H1 (cell line): ENCODE measurements around the gene NCOA1. TPM values are rescaled to one million over a fixed set of nuclear protein-coding genes. Genes with fewer than 3 reads are reported as not detected.

Experiments used
- CTCF ChIA-PET: fragments of 300-600 bp; sonication (Branson Sonifier 250); formaldehyde crosslinking; loops from one replicate; lab custom pipeline; 2021; ENCODE audit not compliant: partially characterized antibody; lab: Charles Lee
- POLR2A ChIA-PET: fragments of 300-600 bp; sonication (Branson Sonifier 250); formaldehyde crosslinking; loops from one replicate; lab custom pipeline; 2021; ENCODE audit warnings: inconsistent platforms; ENCODE audit not compliant: partially characterized antibody; lab: Charles Lee
- DNase-seq, 2 experiments: peaks; one replicate each; pipeline versions ENCODE4 v3.0.0 to v3.0.0-alpha.2; 2010 to 2022; ENCODE audit warnings: low spot score in 2 of 2, low read depth in 1 of 2, mixed read lengths in 1 of 2
- FAIRE-seq: peaks from 2 replicates; lab custom pipeline; 2011; peaks lifted over from hg19 to GRCh38; lab: Jason Lieb, UNC
- H2AFZ ChIP-seq: 2 replicates; pipeline ENCODE4 v1.8.1; 2012; ENCODE audit warnings: low read length, inconsistent platforms
- H2AK5ac ChIP-seq: 2 replicates; pipeline ENCODE4 v1.6.1; 2013; ENCODE audit warnings: low read depth, low read length
- H2BK120ac ChIP-seq: replicated peaks from 2 replicates; pipeline ENCODE3; 2013; ENCODE audit warnings: low read depth, low read length, inconsistent platforms
- H2BK12ac ChIP-seq: 2 replicates; pipeline ENCODE4 v1.6.1; 2013; ENCODE audit warnings: low read depth, low read length
- H2BK15ac ChIP-seq: 2 replicates; pipeline ENCODE4 v1.6.1; 2013; ENCODE audit warnings: low read length
- H2BK20ac ChIP-seq: 2 replicates; pipeline ENCODE4 v1.6.1; 2013; ENCODE audit warnings: low read length
- H2BK5ac ChIP-seq: 2 replicates; pipeline ENCODE4 v1.6.1; 2013; ENCODE audit warnings: low read depth, low read length
- H3K14ac ChIP-seq: 2 replicates; pipeline ENCODE4 v1.6.1; 2013; ENCODE audit warnings: inconsistent platforms; ENCODE audit not compliant: insufficient read length
- H3K18ac ChIP-seq: 2 replicates; pipeline ENCODE4 v1.6.1; 2013; ENCODE audit warnings: low read length; ENCODE audit errors: extremely low read depth
- H3K23ac ChIP-seq: 2 replicates; pipeline ENCODE4 v1.6.1; 2013; ENCODE audit warnings: inconsistent platforms; ENCODE audit not compliant: insufficient read length
- H3K23me2 ChIP-seq: 2 replicates; pipeline ENCODE4 v1.6.1; 2013; ENCODE audit warnings: low read depth, low read length
- H3K27ac ChIP-seq: 2 replicates; pipeline ENCODE4 v1.6.1; 2011; ENCODE audit warnings: low read depth, low read length, inconsistent platforms
- H3K27me3 ChIP-seq, 4 experiments: replicated peaks in 1 of 4; 1 replicate in 1 of 4; 2 replicates in 3 of 4; pipeline versions ENCODE4 v1.6.1 to v1.8.1; 2011 to 2013; ENCODE audit warnings: low read length in 3 of 4, mild to moderate bottlenecking in 3 of 4, inconsistent platforms in 2 of 4, mixed read lengths in 2 of 4, moderate library complexity in 1 of 4; ENCODE audit not compliant: control insufficient read depth in 3 of 4, insufficient read depth in 3 of 4; ENCODE audit errors: extremely low read depth in 1 of 4
- H3K36me3 ChIP-seq, 4 experiments: 2 replicates each; pipeline versions ENCODE4 v1.6.1 to v1.8.1; 2011 to 2013; ENCODE audit warnings: mild to moderate bottlenecking in 4 of 4, low read length in 3 of 4, moderate library complexity in 2 of 4, control low read depth in 1 of 4, inconsistent platforms in 1 of 4; ENCODE audit not compliant: insufficient read depth in 4 of 4, control insufficient read depth in 2 of 4
- H3K4ac ChIP-seq: replicated peaks from 2 replicates; pipeline ENCODE3; 2013; ENCODE audit warnings: low read length, low read depth, mixed read lengths, inconsistent platforms; ENCODE audit not compliant: insufficient read length
- H3K4me1 ChIP-seq, 4 experiments: replicated peaks in 1 of 4; 1 replicate in 1 of 4; 2 replicates in 3 of 4; pipeline versions ENCODE4 v1.6.1 to v1.8.1; 2011 to 2013; ENCODE audit warnings: low read length in 3 of 4, inconsistent platforms in 2 of 4, mixed read lengths in 1 of 4; ENCODE audit not compliant: insufficient read depth in 4 of 4, control insufficient read depth in 3 of 4
- H3K4me2 ChIP-seq, 2 experiments: 2 replicates each; pipeline versions ENCODE4 v1.6.1 to v1.8.1; 2011 to 2013; ENCODE audit warnings: low read depth in 2 of 2, low read length in 2 of 2, control low read depth in 1 of 2, inconsistent platforms in 1 of 2, mild to moderate bottlenecking in 1 of 2; ENCODE audit not compliant: insufficient read depth in 1 of 2
- H3K4me3 ChIP-seq, 4 experiments: fragments of 200-600, 300-600 bp in 1 of 4; sonication (generic), shearing (Covaris generic), sonication (Bioruptor Twin) in 1 of 4; 2 replicates each; pipeline versions ENCODE4 v1.5.1 to v1.8.1; 2011 to 2016; ENCODE audit warnings: low read length in 4 of 4, low read depth in 3 of 4, control low read depth in 2 of 4, inconsistent platforms in 2 of 4, mild to moderate bottlenecking in 2 of 4, mixed read lengths in 1 of 4, moderate library complexity in 1 of 4; ENCODE audit not compliant: insufficient read depth in 2 of 4; ENCODE audit errors: extremely low read depth in 1 of 4
- H3K56ac ChIP-seq: replicated peaks from 2 replicates; pipeline ENCODE3; 2013; ENCODE audit warnings: low read depth, mild to moderate bottlenecking, mixed read lengths, low read length, inconsistent platforms; ENCODE audit not compliant: insufficient read length
- H3K79me1 ChIP-seq: 2 replicates; pipeline ENCODE4 v1.6.1; 2013; ENCODE audit warnings: low read depth, low read length, control low read depth
- H3K79me2 ChIP-seq, 2 experiments: 2 replicates each; pipeline versions ENCODE4 v1.6.1 to v1.8.1; 2012 to 2013; ENCODE audit warnings: low read length in 2 of 2, mild to moderate bottlenecking in 2 of 2, inconsistent platforms in 1 of 2; ENCODE audit not compliant: insufficient read depth in 2 of 2, control insufficient read depth in 1 of 2
- H3K9ac ChIP-seq, 4 experiments: replicated peaks in 1 of 4; 1 replicate in 1 of 4; 2 replicates in 3 of 4; pipeline versions ENCODE4 v1.6.1 to v1.8.1; 2011 to 2013; ENCODE audit warnings: low read depth in 3 of 4, low read length in 3 of 4, control low read depth in 2 of 4, mild to moderate bottlenecking in 2 of 4, moderate library complexity in 2 of 4, inconsistent platforms in 1 of 4; ENCODE audit errors: extremely low read depth in 1 of 4
- H3K9me3 ChIP-seq, 2 experiments: 2 replicates each; pipeline versions ENCODE4 v1.6.1 to v1.8.1; 2012 to 2013; ENCODE audit warnings: mild to moderate bottlenecking in 2 of 2, moderate library complexity in 2 of 2, control low read depth in 1 of 2, inconsistent platforms in 1 of 2, low read depth in 1 of 2, low read length in 1 of 2, mixed read lengths in 1 of 2; ENCODE audit not compliant: insufficient read depth in 2 of 2
- H4K20me1 ChIP-seq, 2 experiments: replicated peaks in 1 of 2; 2 replicates each; pipeline versions ENCODE3 to v1.8.1; 2011 to 2013; ENCODE audit warnings: inconsistent platforms in 2 of 2, low read length in 2 of 2, mild to moderate bottlenecking in 1 of 2; ENCODE audit not compliant: insufficient read depth in 2 of 2, control insufficient read depth in 1 of 2
- H4K5ac ChIP-seq: 2 replicates; pipeline ENCODE4 v1.6.1; 2013; ENCODE audit warnings: low read length, low read depth, mixed read lengths, inconsistent platforms; ENCODE audit not compliant: insufficient read length
- H4K8ac ChIP-seq: 2 replicates; pipeline ENCODE4 v1.8.0; 2013; ENCODE audit warnings: mild to moderate bottlenecking, moderate library complexity, low read length, inconsistent platforms; ENCODE audit not compliant: insufficient read depth; ENCODE audit errors: extremely low read depth
- H4K91ac ChIP-seq: replicated peaks from 2 replicates; pipeline ENCODE3; 2013; ENCODE audit warnings: low read length, mixed read lengths, inconsistent platforms; ENCODE audit not compliant: insufficient read length
- CBX5 ChIP-seq: fragments of 300-800, 300-1000 bp; sonication (generic); IDR thresholded peaks from 2 replicates; pipeline ENCODE4 v1.7.1; 2016; ENCODE audit warnings: antibody characterized with exemption, low read length, low read depth
- CEBPB ChIP-seq: IDR thresholded peaks from 2 replicates; pipeline ENCODE4 v1.6.1; 2012; ENCODE audit warnings: low read depth, low read length
- EGR1 ChIP-seq: IDR thresholded peaks from 2 replicates; pipeline ENCODE4 v1.6.1; 2011; ENCODE audit warnings: low read depth, low read length, borderline replicate concordance
- EZH2 ChIP-seq: fragments of 200-600 bp; sonication (generic); IDR thresholded peaks from 2 replicates; pipeline ENCODE4 v1.7.1; 2012; ENCODE audit warnings: low read depth, mild to moderate bottlenecking, moderate library complexity, low read length, inconsistent platforms; ENCODE audit not compliant: severe bottlenecking
- GABPA ChIP-seq: IDR thresholded peaks from 2 replicates; pipeline ENCODE4 v1.6.1; 2011; ENCODE audit warnings: mild to moderate bottlenecking, low read length, moderate library complexity, borderline replicate concordance; ENCODE audit not compliant: insufficient read depth
- GTF2F1 ChIP-seq: IDR thresholded peaks from 2 replicates; pipeline ENCODE4 v1.6.1; 2012; ENCODE audit warnings: low read depth, low read length, improper control_type of control experiment, borderline replicate concordance
- JUN ChIP-seq: IDR thresholded peaks from 2 replicates; pipeline ENCODE4 v1.6.1; 2011; ENCODE audit warnings: low read depth, mild to moderate bottlenecking, improper control_type of control experiment, low read length
- MAFK ChIP-seq: IDR thresholded peaks from 2 replicates; pipeline ENCODE4 v1.6.1; 2012; ENCODE audit warnings: low read depth, mild to moderate bottlenecking, improper control_type of control experiment, low read length
- POLR2A ChIP-seq, 2 experiments: IDR thresholded peaks; 1 replicate in 1 of 2; 2 replicates in 1 of 2; pipeline ENCODE4 v1.6.1; 2011; ENCODE audit warnings: low read depth in 2 of 2, low read length in 2 of 2, mild to moderate bottlenecking in 2 of 2; ENCODE audit errors: control extremely low read depth in 1 of 2
- POLR2AphosphoS5 ChIP-seq: IDR thresholded peaks from 2 replicates; pipeline ENCODE4 v1.6.1; 2011; ENCODE audit warnings: low read depth, low read length
- RAD21 ChIP-seq, 2 experiments: IDR thresholded peaks in 1 of 2; conservative IDR thresholded peaks in 1 of 2; 2 replicates each; pipeline ENCODE4 v1.6.1; 2011; ENCODE audit warnings: low read depth in 2 of 2, low read length in 2 of 2, improper control_type of control experiment in 1 of 2, inconsistent platforms in 1 of 2, mild to moderate bottlenecking in 1 of 2, moderate library complexity in 1 of 2
- RXRA ChIP-seq: IDR thresholded peaks from 2 replicates; pipeline ENCODE4 v1.6.1; 2011; ENCODE audit warnings: low read depth, mild to moderate bottlenecking, low read length, moderate library complexity; ENCODE audit not compliant: insufficient read depth
- SIRT6 ChIP-seq: IDR thresholded peaks from one replicate; pipeline ENCODE4 v1.7.1; 2012; ENCODE audit warnings: low read length, inconsistent platforms
- SP2 ChIP-seq: IDR thresholded peaks from 2 replicates; pipeline ENCODE4 v1.6.1; 2012; ENCODE audit warnings: mild to moderate bottlenecking, low read length, inconsistent platforms
- WGBS, 2 experiments: shearing (Covaris generic) in 1 of 2; methylation state at CpG; one replicate each; pipeline versions ENCODE4 v1.1.6 to v1.1.7; 2013 to 2015; ENCODE audit warnings: low lambda C conversion rate in 2 of 2, mixed read lengths in 2 of 2, inconsistent platforms in 1 of 2, low coverage in 1 of 2, missing lambda C conversion rate in 1 of 2; ENCODE audit not compliant: insufficient replicate concordance in 2 of 2, insufficient coverage in 1 of 2, insufficient read length in 1 of 2; ENCODE audit errors: extremely low coverage in 1 of 2, missing lambda C conversion rate in 1 of 2; 5-methylcytosine and 5-hydroxymethylcytosine counted together
- polyA plus RNA-seq, 7 experiments: library from polyadenylated mRNA; depleted of rRNA in 3 of 7; stranded (reverse) in 5 of 7; unstranded in 2 of 7; fragments of >200 nt in 5 of 7; fragments of 200-250 nt in 2 of 7; gene quantifications; 1 replicate in 5 of 7; 2 replicates in 1 of 7; 4 replicates in 1 of 7; pipeline versions ENCODE4 v1.2.1 to v1.2.3, GENCODE V29; 2011 to 2013; ENCODE audit warnings: missing spikeins in 2 of 7, mixed read lengths in 2 of 7
- total RNA-seq: library from RNA; stranded (reverse); fragmentation: NEBNext Ultra II Directional; extraction: Animal tissue kit (Norgen Biotek cat#: 25700); gene quantifications from 2 replicates; pipeline ENCODE4 v1.2.1, GENCODE V29; 2021

Gene NCOA1
- total and polyA plus RNA-seq, 2 of the 8 experiments (the other 6 are each of a cell fraction or from before 2014, with no cell fraction given) = 12.8 to 17.9 TPM

DNA sequence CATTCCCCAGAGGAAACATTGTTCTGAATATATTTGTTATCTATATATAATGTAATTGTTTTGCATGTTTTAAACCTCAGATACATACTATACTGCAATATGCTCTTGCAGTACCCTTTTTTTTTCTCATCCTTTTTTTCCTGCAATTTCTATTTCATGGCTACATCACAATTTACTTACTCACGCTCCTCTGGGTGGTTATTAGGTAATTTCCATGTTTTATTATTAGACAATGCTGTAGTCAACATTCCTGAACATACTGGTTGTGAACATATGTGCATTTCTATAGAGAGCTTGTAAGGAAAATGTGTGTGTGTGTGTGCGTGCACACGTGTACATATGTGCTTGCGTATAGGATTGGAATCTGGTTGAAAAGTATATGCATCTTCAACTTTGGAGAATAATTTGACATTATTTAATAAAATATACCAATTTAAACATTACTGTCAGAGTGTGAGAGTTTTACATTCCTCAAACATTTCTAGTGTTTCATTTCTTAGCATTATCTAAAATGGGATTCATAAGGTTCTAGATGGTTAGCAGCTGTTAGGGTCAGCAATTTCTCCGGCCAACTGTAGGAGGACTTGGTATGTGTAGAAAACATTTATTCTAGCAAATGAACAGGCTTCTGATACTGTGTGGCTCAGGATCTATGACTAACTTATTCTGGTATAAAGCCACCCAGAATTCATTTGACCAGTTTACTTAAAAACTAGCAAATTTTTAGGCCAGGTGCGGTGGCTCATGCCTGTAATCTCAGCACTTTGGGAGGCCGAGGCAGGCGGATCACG lies 22.4 kb downstream of the NCOA1 start:
- Histone ChIP-seq H3K4ac (no peak overlapping the region), H3K36me3 (no peaks in the 10 kb centered on the region), H3K27ac (no peak overlapping the region), H2AFZ (no peak overlapping the region), H2BK15ac (no peak overlapping the region), H2AK5ac (no peak overlapping the region), H3K18ac (no peak overlapping the region), H3K79me2 (peaks cover 0 to 12% of the 10 kb centered on the region in 2 experiments; a peak in 2 of 4 replicates), H4K8ac (no peak overlapping the region), H2BK120ac (no peak overlapping the region), H2BK12ac (no peak overlapping the region), H3K4me1 (no peaks in the 10 kb centered on the region), H3K9ac (no peak overlapping the region), H3K27me3 (no peaks in the 10 kb centered on the region), H3K4me2 (no peak overlapping the region), H3K14ac (no peak overlapping the region), H4K91ac (no peak overlapping the region), H3K4me3 (no peak overlapping the region), H3K79me1 (peaks cover 2% of the 10 kb centered on the region; the same call in 1 of the 2 replicates), H4K5ac (no peak overlapping the region), H3K56ac (no peak overlapping the region), H4K20me1 (no peaks in the 10 kb centered on the region), H3K23me2 (no peaks in the 10 kb centered on the region; the same call in 1 of the 2 replicates), H3K23ac (no peak overlapping the region), H3K9me3 (no peaks in the 10 kb centered on the region), H2BK20ac (no peak overlapping the region), H2BK5ac (no peak overlapping the region)
- DNase-seq (no peak), FAIRE-seq (no peak)
- ChIA-PET POLR2A (no interaction called here), CTCF (interaction anchor here (1.4 kb wide), 1 partner anchor 18 kb away, joined by 3 read pairs; no protein-coding TSS in a partner anchor)
- WGBS, 2 experiments = 96% methylated on average over 9 of the region's 9 CpGs; no CpG with 5 or more reads in 1 of the 2 experiments
- no peak for TF ChIP-seq EGR1
- no peak for TF ChIP-seq SP2
- TF ChIP-seq POLR2A (IDR thresholded peaks at IDR 0.05; ENCODE audit: control extremely low read depth in 1 of 2, low read depth in 2 of 2, low read length in 2 of 2) = no peak
- no peak for TF ChIP-seq SIRT6
- TF ChIP-seq MAFK = no peak
- no peak for TF ChIP-seq RAD21 (IDR thresholded peaks at IDR 0.05 in 1 of 2, conservative IDR thresholded peaks at IDR 0.05 in 1 of 2; ENCODE audit: low read depth in 2 of 2, low read length in 2 of 2)
- TF ChIP-seq GABPA = no peak
- TF ChIP-seq CEBPB = no peak
- TF ChIP-seq GTF2F1 = no peak
- no peak for TF ChIP-seq EZH2
- no peak for TF ChIP-seq CBX5
- TF ChIP-seq RXRA = no peak
- no peak for TF ChIP-seq POLR2AphosphoS5
- no peak for TF ChIP-seq JUN
